WTC11 (cell line): ENCODE measurements around the gene LRRC7. TPM values are rescaled to one million over a fixed set of nuclear protein-coding genes. Genes with fewer than 3 reads are reported as not detected.

ENCODE experiments used
- ATAC-seq: fragments of 200-7000 bp; cut with Tn5 transposase; 2 replicates; pipeline ENCODE4 v1.10.0; 2021; ENCODE audit warnings: mild to moderate bottlenecking, moderate library complexity
- CTCF ChIA-PET: fragments of 300-600 bp; sonication (Branson Sonifier 250); formaldehyde crosslinking; loops from one replicate; lab custom pipeline; 2021; ENCODE audit warnings: antibody characterized with exemption; lab: Charles Lee
- POLR2A ChIA-PET: fragments of 350-600 bp; sonication (Branson Sonifier 250); formaldehyde crosslinking; loops from one replicate; lab custom pipeline; 2021; ENCODE audit warnings: antibody characterized with exemption; lab: Charles Lee
- DNase-seq: peaks from one replicate; pipeline ENCODE4 v3.0.0; 2021; ENCODE audit warnings: low spot score
- H3K27ac Mint-ChIP-seq: 2 replicates; pipeline ENCODE4 v1.8.0; 2021; ENCODE audit warnings: mixed read lengths
- H3K27me3 Mint-ChIP-seq: 2 replicates; pipeline ENCODE4 v1.8.0; 2021; ENCODE audit warnings: low read depth, mild to moderate bottlenecking, moderate library complexity, mixed read lengths
- H3K36me3 Mint-ChIP-seq: 2 replicates; pipeline ENCODE4 v1.8.0; 2021; ENCODE audit warnings: mixed read lengths
- H3K4me1 Mint-ChIP-seq: 2 replicates; pipeline ENCODE4 v1.8.0; 2022; ENCODE audit warnings: mixed read lengths
- H3K4me3 Mint-ChIP-seq: 2 replicates; pipeline ENCODE4 v1.8.0; 2021; ENCODE audit warnings: mild to moderate bottlenecking, moderate library complexity, mixed read lengths
- H3K9me3 Mint-ChIP-seq: 2 replicates; pipeline ENCODE4 v1.8.0; 2021; ENCODE audit warnings: mixed read lengths
- ELF4 ChIP-seq: sonication (generic); formaldehyde crosslinking; IDR thresholded peaks from 2 replicates; pipeline ENCODE4 v1.8.1; 2022; ENCODE audit warnings: low read depth, mild to moderate bottlenecking, moderate library complexity, missing genetic modification reagents
- FOXK1 ChIP-seq: sonication (generic); formaldehyde crosslinking; IDR thresholded peaks from 2 replicates; pipeline ENCODE4 v1.8.0; 2022; ENCODE audit warnings: mild to moderate bottlenecking, moderate library complexity, missing genetic modification reagents
- GRHL2 ChIP-seq: fragments of 250-450 bp; sonication (Bioruptor Pico); IDR thresholded peaks from 2 replicates; pipeline ENCODE4 v1.8.0; 2022; ENCODE audit warnings: mild to moderate bottlenecking, moderate library complexity; ENCODE audit not compliant: insufficient replicate concordance, severe bottlenecking
- NFYB ChIP-seq: sonication (generic); formaldehyde crosslinking; conservative IDR thresholded peaks from 2 replicates; pipeline ENCODE4 v1.8.0; 2022; ENCODE audit warnings: low read depth, missing genetic modification reagents
- SMAD4 ChIP-seq: sonication (generic); formaldehyde crosslinking; IDR thresholded peaks from 2 replicates; pipeline ENCODE4 v1.8.0; 2022; ENCODE audit warnings: mild to moderate bottlenecking, missing genetic modification reagents
- ZNF232 ChIP-seq: sonication (generic); formaldehyde crosslinking; IDR thresholded peaks from 2 replicates; pipeline ENCODE4 v1.8.0; 2022; ENCODE audit warnings: mild to moderate bottlenecking, missing genetic modification reagents
- ZNF396 ChIP-seq: fragments of 250-450 bp; sonication (Bioruptor Pico); IDR thresholded peaks from 2 replicates; pipeline ENCODE4 v1.8.0; 2021; ENCODE audit warnings: mild to moderate bottlenecking, moderate library complexity, borderline replicate concordance
- total RNA-seq: library from RNA; stranded (reverse); gene quantifications from 3 replicates; pipeline ENCODE4 v1.2.3, GENCODE V29; 2021
- TF ChIP-seq, protein P1 (sequence below): fragments of 250-450 bp; sonication (Bioruptor Pico); IDR thresholded peaks from 2 replicates; pipeline ENCODE4 v1.9.0; 2021; ENCODE audit warnings: mild to moderate bottlenecking
- TF ChIP-seq, protein P2 (sequence below): sonication (generic); formaldehyde crosslinking; IDR thresholded peaks from 2 replicates; pipeline ENCODE4 v1.8.0; 2022; ENCODE audit warnings: missing genetic modification reagents
- TF ChIP-seq, protein P3 (sequence below): fragments of 250-450 bp; sonication (Bioruptor Pico); IDR thresholded peaks from 2 replicates; pipeline ENCODE4 v1.9.0; 2021; ENCODE audit warnings: mild to moderate bottlenecking, borderline replicate concordance
- TF ChIP-seq, protein P4 (sequence below): sonication (generic); formaldehyde crosslinking; IDR thresholded peaks from 2 replicates; pipeline ENCODE4 v1.8.0; 2022; ENCODE audit warnings: mild to moderate bottlenecking, missing genetic modification reagents
- TF ChIP-seq, protein P5 (sequence below): sonication (generic); formaldehyde crosslinking; IDR thresholded peaks from 2 replicates; pipeline ENCODE4 v1.8.0; 2022; ENCODE audit warnings: mild to moderate bottlenecking, missing genetic modification reagents
- TF ChIP-seq, protein P6 (sequence below): sonication (generic); formaldehyde crosslinking; IDR thresholded peaks from 2 replicates; pipeline ENCODE4 v1.8.0; 2023; ENCODE audit warnings: missing genetic modification reagents
- TF ChIP-seq, protein P7 (sequence below): sonication (generic); formaldehyde crosslinking; IDR thresholded peaks from 2 replicates; pipeline ENCODE4 v1.8.1; 2022; ENCODE audit warnings: mild to moderate bottlenecking, moderate library complexity, missing genetic modification reagents

The LRRC7 gene
- total RNA-seq, 1 experiment from 2014 or later: not detected

DNA sequence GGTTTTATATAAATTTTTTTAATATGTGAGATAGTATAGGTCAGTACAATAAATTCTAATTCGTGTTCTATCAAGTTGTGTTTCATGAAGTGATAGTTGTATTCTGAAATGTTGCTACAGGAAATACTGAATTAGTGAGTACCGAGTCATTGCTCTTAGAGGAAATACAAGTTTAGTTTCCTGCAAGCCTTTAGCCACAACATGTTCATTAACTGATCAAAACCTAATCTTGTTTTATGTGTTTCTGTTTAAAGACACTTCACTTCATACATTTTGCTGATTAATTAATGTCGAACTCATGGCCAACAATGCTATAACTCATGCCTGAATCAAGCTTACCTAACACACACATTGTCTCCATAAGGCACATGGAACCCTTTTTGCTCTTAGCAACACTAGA, 43.6 kb downstream of the LRRC7 start:
- ATAC-seq: no peak
- Mint-ChIP-seq H3K27me3 (no peaks in the 10 kb centered on the region), H3K9me3 (no peaks in the 10 kb centered on the region), H3K36me3 (no peaks in the 10 kb centered on the region), H3K4me1 (no peaks in the 10 kb centered on the region), H3K4me3 (no peak overlapping the region), H3K27ac (no peak overlapping the region)
- ChIA-PET CTCF (no interaction called here), POLR2A (no interaction called here)
- no peak for DNase-seq
- TF ChIP-seq, protein P1, sequence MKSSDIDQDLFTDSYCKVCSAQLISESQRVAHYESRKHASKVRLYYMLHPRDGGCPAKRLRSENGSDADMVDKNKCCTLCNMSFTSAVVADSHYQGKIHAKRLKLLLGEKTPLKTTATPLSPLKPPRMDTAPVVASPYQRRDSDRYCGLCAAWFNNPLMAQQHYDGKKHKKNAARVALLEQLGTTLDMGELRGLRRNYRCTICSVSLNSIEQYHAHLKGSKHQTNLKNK: no peak
- TF ChIP-seq, protein P2, sequence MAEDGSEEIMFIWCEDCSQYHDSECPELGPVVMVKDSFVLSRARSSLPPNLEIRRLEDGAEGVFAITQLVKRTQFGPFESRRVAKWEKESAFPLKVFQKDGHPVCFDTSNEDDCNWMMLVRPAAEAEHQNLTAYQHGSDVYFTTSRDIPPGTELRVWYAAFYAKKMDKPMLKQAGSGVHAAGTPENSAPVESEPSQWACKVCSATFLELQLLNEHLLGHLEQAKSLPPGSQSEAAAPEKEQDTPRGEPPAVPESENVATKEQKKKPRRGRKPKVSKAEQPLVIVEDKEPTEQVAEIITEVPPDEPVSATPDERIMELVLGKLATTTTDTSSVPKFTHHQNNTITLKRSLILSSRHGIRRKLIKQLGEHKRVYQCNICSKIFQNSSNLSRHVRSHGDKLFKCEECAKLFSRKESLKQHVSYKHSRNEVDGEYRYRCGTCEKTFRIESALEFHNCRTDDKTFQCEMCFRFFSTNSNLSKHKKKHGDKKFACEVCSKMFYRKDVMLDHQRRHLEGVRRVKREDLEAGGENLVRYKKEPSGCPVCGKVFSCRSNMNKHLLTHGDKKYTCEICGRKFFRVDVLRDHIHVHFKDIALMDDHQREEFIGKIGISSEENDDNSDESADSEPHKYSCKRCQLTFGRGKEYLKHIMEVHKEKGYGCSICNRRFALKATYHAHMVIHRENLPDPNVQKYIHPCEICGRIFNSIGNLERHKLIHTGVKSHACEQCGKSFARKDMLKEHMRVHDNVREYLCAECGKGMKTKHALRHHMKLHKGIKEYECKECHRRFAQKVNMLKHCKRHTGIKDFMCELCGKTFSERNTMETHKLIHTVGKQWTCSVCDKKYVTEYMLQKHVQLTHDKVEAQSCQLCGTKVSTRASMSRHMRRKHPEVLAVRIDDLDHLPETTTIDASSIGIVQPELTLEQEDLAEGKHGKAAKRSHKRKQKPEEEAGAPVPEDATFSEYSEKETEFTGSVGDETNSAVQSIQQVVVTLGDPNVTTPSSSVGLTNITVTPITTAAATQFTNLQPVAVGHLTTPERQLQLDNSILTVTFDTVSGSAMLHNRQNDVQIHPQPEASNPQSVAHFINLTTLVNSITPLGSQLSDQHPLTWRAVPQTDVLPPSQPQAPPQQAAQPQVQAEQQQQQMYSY (CRISPR knock-in tag): no peak
- TF ChIP-seq, protein P3, sequence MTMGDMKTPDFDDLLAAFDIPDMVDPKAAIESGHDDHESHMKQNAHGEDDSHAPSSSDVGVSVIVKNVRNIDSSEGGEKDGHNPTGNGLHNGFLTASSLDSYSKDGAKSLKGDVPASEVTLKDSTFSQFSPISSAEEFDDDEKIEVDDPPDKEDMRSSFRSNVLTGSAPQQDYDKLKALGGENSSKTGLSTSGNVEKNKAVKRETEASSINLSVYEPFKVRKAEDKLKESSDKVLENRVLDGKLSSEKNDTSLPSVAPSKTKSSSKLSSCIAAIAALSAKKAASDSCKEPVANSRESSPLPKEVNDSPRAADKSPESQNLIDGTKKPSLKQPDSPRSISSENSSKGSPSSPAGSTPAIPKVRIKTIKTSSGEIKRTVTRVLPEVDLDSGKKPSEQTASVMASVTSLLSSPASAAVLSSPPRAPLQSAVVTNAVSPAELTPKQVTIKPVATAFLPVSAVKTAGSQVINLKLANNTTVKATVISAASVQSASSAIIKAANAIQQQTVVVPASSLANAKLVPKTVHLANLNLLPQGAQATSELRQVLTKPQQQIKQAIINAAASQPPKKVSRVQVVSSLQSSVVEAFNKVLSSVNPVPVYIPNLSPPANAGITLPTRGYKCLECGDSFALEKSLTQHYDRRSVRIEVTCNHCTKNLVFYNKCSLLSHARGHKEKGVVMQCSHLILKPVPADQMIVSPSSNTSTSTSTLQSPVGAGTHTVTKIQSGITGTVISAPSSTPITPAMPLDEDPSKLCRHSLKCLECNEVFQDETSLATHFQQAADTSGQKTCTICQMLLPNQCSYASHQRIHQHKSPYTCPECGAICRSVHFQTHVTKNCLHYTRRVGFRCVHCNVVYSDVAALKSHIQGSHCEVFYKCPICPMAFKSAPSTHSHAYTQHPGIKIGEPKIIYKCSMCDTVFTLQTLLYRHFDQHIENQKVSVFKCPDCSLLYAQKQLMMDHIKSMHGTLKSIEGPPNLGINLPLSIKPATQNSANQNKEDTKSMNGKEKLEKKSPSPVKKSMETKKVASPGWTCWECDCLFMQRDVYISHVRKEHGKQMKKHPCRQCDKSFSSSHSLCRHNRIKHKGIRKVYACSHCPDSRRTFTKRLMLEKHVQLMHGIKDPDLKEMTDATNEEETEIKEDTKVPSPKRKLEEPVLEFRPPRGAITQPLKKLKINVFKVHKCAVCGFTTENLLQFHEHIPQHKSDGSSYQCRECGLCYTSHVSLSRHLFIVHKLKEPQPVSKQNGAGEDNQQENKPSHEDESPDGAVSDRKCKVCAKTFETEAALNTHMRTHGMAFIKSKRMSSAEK (CRISPR knock-in tag): no peak
- TF ChIP-seq NFYB: no peak

DNA sequence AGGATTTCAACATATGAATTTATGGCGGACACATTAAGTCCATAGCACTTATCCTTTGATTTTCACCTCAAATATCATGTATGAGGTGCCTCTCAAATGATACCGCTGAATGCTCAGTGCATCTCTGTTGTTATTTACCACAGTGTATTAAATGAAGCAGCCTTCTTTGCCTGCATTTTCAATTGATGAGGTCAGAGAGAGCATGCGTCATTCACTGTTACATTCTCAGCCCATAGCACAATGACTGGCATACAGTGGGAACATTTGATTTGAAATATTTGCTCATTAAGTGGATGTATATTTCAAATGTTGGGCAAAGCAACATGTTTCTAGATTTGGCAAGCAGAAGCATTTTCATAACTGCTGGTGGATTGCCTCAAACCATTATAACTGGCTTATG, 45.7 kb downstream of the LRRC7 start:
- H3K27me3 Mint-ChIP-seq: no peaks in the 10 kb centered on the region
- ChIA-PET CTCF (no interaction called here), POLR2A (no interaction called here)
- H3K36me3 Mint-ChIP-seq: no peaks in the 10 kb centered on the region
- H3K27ac Mint-ChIP-seq: no peak overlapping the region
- TF ChIP-seq ZNF232: no peak
- TF ChIP-seq GRHL2 (CRISPR knock-in tag): no peak
- no peak for TF ChIP-seq ELF4 (CRISPR knock-in tag)
- TF ChIP-seq SMAD4 (CRISPR knock-in tag): no peak
- TF ChIP-seq, protein P4, sequence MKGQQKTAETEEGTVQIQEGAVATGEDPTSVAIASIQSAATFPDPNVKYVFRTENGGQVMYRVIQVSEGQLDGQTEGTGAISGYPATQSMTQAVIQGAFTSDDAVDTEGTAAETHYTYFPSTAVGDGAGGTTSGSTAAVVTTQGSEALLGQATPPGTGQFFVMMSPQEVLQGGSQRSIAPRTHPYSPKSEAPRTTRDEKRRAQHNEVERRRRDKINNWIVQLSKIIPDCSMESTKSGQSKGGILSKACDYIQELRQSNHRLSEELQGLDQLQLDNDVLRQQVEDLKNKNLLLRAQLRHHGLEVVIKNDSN (CRISPR knock-in tag): no peak
- TF ChIP-seq, protein P5, sequence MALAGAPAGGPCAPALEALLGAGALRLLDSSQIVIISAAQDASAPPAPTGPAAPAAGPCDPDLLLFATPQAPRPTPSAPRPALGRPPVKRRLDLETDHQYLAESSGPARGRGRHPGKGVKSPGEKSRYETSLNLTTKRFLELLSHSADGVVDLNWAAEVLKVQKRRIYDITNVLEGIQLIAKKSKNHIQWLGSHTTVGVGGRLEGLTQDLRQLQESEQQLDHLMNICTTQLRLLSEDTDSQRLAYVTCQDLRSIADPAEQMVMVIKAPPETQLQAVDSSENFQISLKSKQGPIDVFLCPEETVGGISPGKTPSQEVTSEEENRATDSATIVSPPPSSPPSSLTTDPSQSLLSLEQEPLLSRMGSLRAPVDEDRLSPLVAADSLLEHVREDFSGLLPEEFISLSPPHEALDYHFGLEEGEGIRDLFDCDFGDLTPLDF (CRISPR knock-in tag): no peak
- TF ChIP-seq FOXK1 (CRISPR knock-in tag): no peak
- TF ChIP-seq, protein P6, sequence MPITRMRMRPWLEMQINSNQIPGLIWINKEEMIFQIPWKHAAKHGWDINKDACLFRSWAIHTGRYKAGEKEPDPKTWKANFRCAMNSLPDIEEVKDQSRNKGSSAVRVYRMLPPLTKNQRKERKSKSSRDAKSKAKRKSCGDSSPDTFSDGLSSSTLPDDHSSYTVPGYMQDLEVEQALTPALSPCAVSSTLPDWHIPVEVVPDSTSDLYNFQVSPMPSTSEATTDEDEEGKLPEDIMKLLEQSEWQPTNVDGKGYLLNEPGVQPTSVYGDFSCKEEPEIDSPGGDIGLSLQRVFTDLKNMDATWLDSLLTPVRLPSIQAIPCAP (CRISPR knock-in tag): no peak
- no peak for TF ChIP-seq ZNF396 (CRISPR knock-in tag)
- TF ChIP-seq, protein P7, sequence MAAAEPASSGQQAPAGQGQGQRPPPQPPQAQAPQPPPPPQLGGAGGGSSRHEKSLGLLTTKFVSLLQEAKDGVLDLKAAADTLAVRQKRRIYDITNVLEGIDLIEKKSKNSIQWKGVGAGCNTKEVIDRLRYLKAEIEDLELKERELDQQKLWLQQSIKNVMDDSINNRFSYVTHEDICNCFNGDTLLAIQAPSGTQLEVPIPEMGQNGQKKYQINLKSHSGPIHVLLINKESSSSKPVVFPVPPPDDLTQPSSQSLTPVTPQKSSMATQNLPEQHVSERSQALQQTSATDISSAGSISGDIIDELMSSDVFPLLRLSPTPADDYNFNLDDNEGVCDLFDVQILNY: no peak
- H3K4me3 Mint-ChIP-seq: no peak overlapping the region
- H3K4me1 Mint-ChIP-seq: no peaks in the 10 kb centered on the region
- DNase-seq: no peak
- no peaks in the 10 kb centered on the region for H3K9me3 Mint-ChIP-seq
- ATAC-seq: no peak
